Adipocyte (in vitro differentiated cells): ENCODE results near the gene LRRTM4.

Experiments
- DNase-seq: peaks from one replicate; pipeline ENCODE4 v3.0.0-alpha.2; 2015; ENCODE audit warnings: low read depth
- H3K27me3 ChIP-seq: replicated peaks from 2 replicates; pipeline ENCODE4 v1.7.0; 2013; ENCODE audit warnings: mild to moderate bottlenecking, low read length, moderate library complexity; ENCODE audit not compliant: control insufficient read depth, insufficient read depth
- H3K36me3 ChIP-seq: 2 replicates; pipeline ENCODE4 v1.7.0; 2013; ENCODE audit warnings: low read length, mild to moderate bottlenecking, moderate library complexity; ENCODE audit not compliant: control insufficient read depth, insufficient read depth, severe bottlenecking
- H3K4me1 ChIP-seq: 2 replicates; pipeline ENCODE4 v1.7.0; 2013; ENCODE audit warnings: mild to moderate bottlenecking, low read length, moderate library complexity; ENCODE audit not compliant: control insufficient read depth, insufficient read depth
- H3K4me3 ChIP-seq: 2 replicates; pipeline ENCODE4 v1.7.0; 2013; ENCODE audit warnings: mild to moderate bottlenecking, low read length, moderate library complexity
- H3K9ac ChIP-seq: 2 replicates; pipeline ENCODE4 v1.7.0; 2013; ENCODE audit warnings: mild to moderate bottlenecking, low read length, moderate library complexity
- H3K9me3 ChIP-seq: 2 replicates; pipeline ENCODE4 v1.7.0; 2013; ENCODE audit warnings: mild to moderate bottlenecking, low read length, moderate library complexity; ENCODE audit not compliant: control insufficient read depth

The LRRTM4 gene

GRCh38 chr2:76862901-76863300 is 659.3 kb downstream of the LRRTM4 start:
- H3K36me3 ChIP-seq, result no peaks in the 10 kb centered on the region
- DNase-seq, result no peak
- H3K4me1 ChIP-seq, result no peaks in the 10 kb centered on the region
- H3K9ac ChIP-seq, result no peak overlapping the region
- H3K4me3 ChIP-seq, result no peak overlapping the region
- H3K9me3 ChIP-seq, result no peaks in the 10 kb centered on the region
- H3K27me3 ChIP-seq, result no peaks in the 10 kb centered on the region

GRCh38 chr2:76861708-76862107 is 660.5 kb downstream of the LRRTM4 start:
- no peaks in the 10 kb centered on the region for H3K4me1 ChIP-seq
- H3K36me3 ChIP-seq, result no peaks in the 10 kb centered on the region
- H3K9me3 ChIP-seq, result no peaks in the 10 kb centered on the region
- DNase-seq, result no peak
- no peaks in the 10 kb centered on the region for H3K27me3 ChIP-seq
- no peak overlapping the region for H3K9ac ChIP-seq
- H3K4me3 ChIP-seq, result no peak overlapping the region

- Histone ChIP-seq H3K9ac (no peak overlapping the region), H3K27me3 (no peaks in the 10 kb centered on the region), H3K36me3 (no peaks in the 10 kb centered on the region), H3K4me1 (no peaks in the 10 kb centered on the region), H3K4me3 (no peak overlapping the region), H3K9me3 (no peaks in the 10 kb centered on the region)
- no peak for DNase-seq
Measured at GRCh38 chr2:76851000-76851399, 671.2 kb downstream of the LRRTM4 start.

GRCh38 chr2:76849086-76849485 is 673.1 kb downstream of the LRRTM4 start:
- no peaks in the 10 kb centered on the region for H3K27me3 ChIP-seq
- no peak overlapping the region for H3K4me3 ChIP-seq
- no peaks in the 10 kb centered on the region for H3K4me1 ChIP-seq
- no peaks in the 10 kb centered on the region for H3K9me3 ChIP-seq
- H3K9ac ChIP-seq, result no peak overlapping the region
- no peaks in the 10 kb centered on the region for H3K36me3 ChIP-seq
- DNase-seq, result no peak

GRCh38 chr2:76839826-76840225 is 682.4 kb downstream of the LRRTM4 start:
- DNase-seq, result no peak
- H3K4me3 ChIP-seq, result no peak overlapping the region
- H3K9me3 ChIP-seq, result no peaks in the 10 kb centered on the region
- no peaks in the 10 kb centered on the region for H3K36me3 ChIP-seq
- no peaks in the 10 kb centered on the region for H3K4me1 ChIP-seq
- no peaks in the 10 kb centered on the region for H3K27me3 ChIP-seq
- no peak overlapping the region for H3K9ac ChIP-seq

GRCh38 chr2:76829374-76830234 is 692.6 kb downstream of the LRRTM4 start:
- no peaks in the 10 kb centered on the region for H3K4me1 ChIP-seq
- H3K9ac ChIP-seq, result no peak overlapping the region
- H3K27me3 ChIP-seq, result no peaks in the 10 kb centered on the region
- no peak for DNase-seq
- no peak overlapping the region for H3K4me3 ChIP-seq
- no peaks in the 10 kb centered on the region for H3K36me3 ChIP-seq
- no peaks in the 10 kb centered on the region for H3K9me3 ChIP-seq

- no peaks in the 10 kb centered on the region for H3K36me3 ChIP-seq
- H3K9ac ChIP-seq, result no peak overlapping the region
- no peak overlapping the region for H3K4me3 ChIP-seq
Measured at GRCh38 chr2:76826691-76827090, 695.5 kb downstream of the LRRTM4 start.

GRCh38 chr2:76825140-76825970 is 696.8 kb downstream of the LRRTM4 start:
- Histone ChIP-seq H3K36me3 (no peaks in the 10 kb centered on the region), H3K9ac (no peak overlapping the region), H3K4me1 (no peaks in the 10 kb centered on the region), H3K27me3 (no peaks in the 10 kb centered on the region), H3K9me3 (no peaks in the 10 kb centered on the region), H3K4me3 (no peak overlapping the region)
- no peak for DNase-seq

More at GRCh38 chr2:76826691-76827090, 695.5 kb downstream of the LRRTM4 start:
- Histone ChIP-seq H3K4me1 (no peaks in the 10 kb centered on the region), H3K27me3 (no peaks in the 10 kb centered on the region), H3K9me3 (no peaks in the 10 kb centered on the region)
- DNase-seq, result no peak

- Histone ChIP-seq H3K36me3 (no peaks in the 10 kb centered on the region), H3K27me3 (no peaks in the 10 kb centered on the region), H3K9me3 (no peaks in the 10 kb centered on the region), H3K4me1 (no peaks in the 10 kb centered on the region), H3K9ac (no peak overlapping the region), H3K4me3 (no peak overlapping the region)
- DNase-seq, result no peak
Measured at GRCh38 chr2:76821731-76822130, 700.4 kb downstream of the LRRTM4 start.

GRCh38 chr2:76813084-76813483 is 709.1 kb downstream of the LRRTM4 start:
- H3K9me3 ChIP-seq, result no peaks in the 10 kb centered on the region
- no peak overlapping the region for H3K4me3 ChIP-seq
- H3K27me3 ChIP-seq, result no peaks in the 10 kb centered on the region
- DNase-seq, result no peak
- no peak overlapping the region for H3K9ac ChIP-seq
- H3K36me3 ChIP-seq, result no peaks in the 10 kb centered on the region
- no peaks in the 10 kb centered on the region for H3K4me1 ChIP-seq

GRCh38 chr2:76812156-76812555 is 710.0 kb downstream of the LRRTM4 start:
- no peak for DNase-seq
- Histone ChIP-seq H3K9ac (no peak overlapping the region), H3K27me3 (no peaks in the 10 kb centered on the region), H3K4me1 (no peaks in the 10 kb centered on the region), H3K36me3 (no peaks in the 10 kb centered on the region), H3K9me3 (no peaks in the 10 kb centered on the region), H3K4me3 (no peak overlapping the region)
